A673 (cell line): Measurements from ENCODE around the gene GLRA2. TPM values are rescaled to one million over a fixed set of nuclear protein-coding genes. Genes with fewer than 3 reads are reported as not detected.

ENCODE experiments used
- BruUV-seq: library from RNA; stranded (reverse); fragments of 400-500 nt; replicated peaks from 2 replicates; lab custom pipeline; 2021; lab: Mats Ljungman, UMichigan
- CTCF ChIA-PET: fragments of 300-600 bp; sonication (Branson Sonifier 250); formaldehyde crosslinking; loops from one replicate; lab custom pipeline; 2022; ENCODE audit warnings: antibody characterized with exemption; lab: Charles Lee
- POLR2A ChIA-PET: fragments of 300-600 bp; sonication (Branson Sonifier 250); formaldehyde crosslinking; loops from one replicate; lab custom pipeline; 2022; ENCODE audit warnings: antibody characterized with exemption; ENCODE audit not compliant: low non-redundant PET; lab: Charles Lee
- DNase-seq: peaks from one replicate; pipeline ENCODE4 v3.0.0-alpha.2; 2015; ENCODE audit warnings: low spot score
- H3K27ac ChIP-seq: fragments of 200-600 bp; sonication (generic); 2 replicates; pipeline ENCODE4 v1.5.1; 2016; ENCODE audit warnings: mixed run types, low read depth, mild to moderate bottlenecking, mixed read lengths, antibody characterized with exemption, low read length; ENCODE audit not compliant: poor library complexity, severe bottlenecking
- H3K27me3 ChIP-seq: fragments of 200-600 bp; sonication (generic); replicated peaks from 2 replicates; pipeline ENCODE4 v1.6.1; 2017; ENCODE audit warnings: mixed run types, low read depth, mild to moderate bottlenecking, mixed read lengths, antibody characterized with exemption, low read length; ENCODE audit not compliant: insufficient read depth, poor library complexity
- H3K36me3 ChIP-seq: fragments of 200-600 bp; sonication (generic); 2 replicates; pipeline ENCODE4 v1.6.1; 2016; ENCODE audit warnings: mixed run types, mild to moderate bottlenecking, mixed read lengths, antibody characterized with exemption, low read length; ENCODE audit not compliant: insufficient read depth, poor library complexity, severe bottlenecking
- H3K4me1 ChIP-seq: fragments of 200-600 bp; sonication (generic); 2 replicates; pipeline ENCODE4 v1.6.1; 2017; ENCODE audit warnings: mixed run types, mild to moderate bottlenecking, mixed read lengths, antibody characterized with exemption, low read length; ENCODE audit not compliant: insufficient read depth, poor library complexity, severe bottlenecking
- H3K4me3 ChIP-seq: fragments of 200-600 bp; sonication (generic); 2 replicates; pipeline ENCODE4 v1.5.1; 2016; ENCODE audit warnings: low read depth, mixed run types, mild to moderate bottlenecking, mixed read lengths, low read length; ENCODE audit not compliant: poor library complexity, severe bottlenecking
- H3K9me3 ChIP-seq: fragments of 200-600 bp; sonication (generic); 2 replicates; pipeline ENCODE4 v1.6.1; 2016; ENCODE audit warnings: mixed run types, low read depth, mild to moderate bottlenecking, mixed read lengths, antibody characterized with exemption, low read length; ENCODE audit not compliant: poor library complexity, severe bottlenecking
- CTCF ChIP-seq: fragments of 300-800, 200-600 bp; sonication (generic); conservative IDR thresholded peaks from 2 replicates; pipeline ENCODE4 v1.5.1; 2017; ENCODE audit warnings: low read depth, mild to moderate bottlenecking, antibody characterized with exemption, low read length, moderate library complexity, mixed read lengths
- EZH2 ChIP-seq: fragments of 200-600 bp; sonication (generic); IDR thresholded peaks from 2 replicates; pipeline ENCODE4 v1.6.1; 2017; ENCODE audit warnings: borderline replicate concordance, low read depth, mild to moderate bottlenecking, mixed read lengths, antibody characterized with exemption, low read length; ENCODE audit not compliant: poor library complexity, severe bottlenecking
- intact Hi-C: fragments of 100-400 bp; cut with micrococcal nuclease; formaldehyde crosslinking; loops from one replicate; pipeline ENCODE4 v1.10.0; 2022; ENCODE audit not compliant: unreplicated experiment
- total RNA-seq: library from RNA; stranded (reverse); gene quantifications from 2 replicates; pipeline ENCODE4 v1.2.3, GENCODE V29; 2021

GLRA2 gene
- total RNA-seq, 1 experiment from 2014 or later = not detected

- CTCF ChIA-PET = no interaction called here
Measured at GRCh38 chrX:14698790-14699189, 169.5 kb downstream of the GLRA2 start.

GRCh38 chrX:14700982-14701381 lies 171.6 kb downstream of the GLRA2 start:
- ChIA-PET CTCF (no interaction called here), POLR2A (no interaction called here)
- intact Hi-C loops = no loop called here

More at GRCh38 chrX:14698790-14699189, 169.5 kb downstream of the GLRA2 start:
- TF ChIP-seq EZH2 = no peak
- POLR2A ChIA-PET = no interaction called here
- Histone ChIP-seq H3K27me3 (no peaks in the 10 kb centered on the region), H3K9me3 (no peaks in the 10 kb centered on the region), H3K27ac (no peak overlapping the region), H3K4me1 (no peaks in the 10 kb centered on the region), H3K36me3 (no peaks in the 10 kb centered on the region), H3K4me3 (no peak overlapping the region)
- no TSS peak for BruUV-seq
- no peak for DNase-seq
- intact Hi-C loops = no loop called here

GRCh38 chrX:14702145-14702544 lies 172.8 kb downstream of the GLRA2 start:
- H3K36me3 ChIP-seq = no peaks in the 10 kb centered on the region
- no peaks in the 10 kb centered on the region for H3K4me1 ChIP-seq
- POLR2A ChIA-PET = no interaction called here
- H3K9me3 ChIP-seq = no peaks in the 10 kb centered on the region
- DNase-seq = no peak
- no peak overlapping the region for H3K4me3 ChIP-seq
- no peak for TF ChIP-seq EZH2
- TF ChIP-seq CTCF = no peak
- no TSS peak for BruUV-seq
- H3K27me3 ChIP-seq = no peaks in the 10 kb centered on the region
- H3K27ac ChIP-seq = no peak overlapping the region
- CTCF ChIA-PET = no interaction called here
- intact Hi-C loops = no loop called here

More at GRCh38 chrX:14700982-14701381, 171.6 kb downstream of the GLRA2 start:
- BruUV-seq = no TSS peak
- Histone ChIP-seq H3K9me3 (no peaks in the 10 kb centered on the region), H3K36me3 (no peaks in the 10 kb centered on the region), H3K27me3 (no peaks in the 10 kb centered on the region), H3K4me1 (no peaks in the 10 kb centered on the region), H3K27ac (no peak overlapping the region), H3K4me3 (no peak overlapping the region)
- DNase-seq = no peak
- TF ChIP-seq CTCF (no peak), EZH2 (no peak)

GRCh38 chrX:14712096-14712495 lies 182.8 kb downstream of the GLRA2 start:
- H3K4me1 ChIP-seq = no peaks in the 10 kb centered on the region
- POLR2A ChIA-PET = no interaction called here
- intact Hi-C loops = no loop called here

More at GRCh38 chrX:14712096-14712495, 182.8 kb downstream of the GLRA2 start:
- TF ChIP-seq EZH2 (no peak), CTCF (0 out of 2 replicates have a peak, but pooled peaks have one; percentile 14)
- Histone ChIP-seq H3K9me3 (no peaks in the 10 kb centered on the region), H3K4me3 (no peak overlapping the region), H3K27me3 (no peaks in the 10 kb centered on the region), H3K27ac (no peak overlapping the region), H3K36me3 (no peaks in the 10 kb centered on the region)
- CTCF ChIA-PET = no interaction called here
- BruUV-seq = no TSS peak
- DNase-seq = peak; percentile 10
